Activated CD4-positive, alpha-beta T cell treated with anti-CD3 and anti-CD28 coated beads for 36 hours (primary cell): ENCODE measurements around the gene GAL3ST2. TPM values are rescaled to one million over a fixed set of nuclear protein-coding genes. Genes with fewer than 3 reads are reported as not detected.
"Not testable (repeated sequence)": the region's sequence is repeated elsewhere in the genome, so short reads cannot be mapped to it uniquely, and the experiment has no call there.

Experiments used
- ATAC-seq: fragments of 200-7000 bp; cut with Tn5 transposase; one replicate; pipeline ENCODE4 v1.10.0; 2021; ENCODE audit warnings: mild to moderate bottlenecking, moderate library complexity
- CTCF ChIA-PET: fragments of 350-600 bp; sonication (Branson Sonifier 250); formaldehyde crosslinking; loops from one replicate; lab custom pipeline; 2021; ENCODE audit warnings: antibody characterized with exemption; lab: Charles Lee
- POLR2A ChIA-PET: fragments of 350-600 bp; sonication (Branson Sonifier 250); formaldehyde crosslinking; loops from one replicate; lab custom pipeline; 2021; ENCODE audit warnings: antibody characterized with exemption, inconsistent platforms; lab: Charles Lee
- DNase-seq: peaks from one replicate; pipeline ENCODE4 v3.0.0-alpha.2; 2020
- H3K27ac Mint-ChIP-seq: one replicate; pipeline ENCODE4 v1.8.0; 2021; ENCODE audit warnings: mixed read lengths
- H3K27me3 Mint-ChIP-seq: one replicate; pipeline ENCODE4 v1.8.0; 2021; ENCODE audit warnings: mixed read lengths
- H3K36me3 Mint-ChIP-seq: one replicate; pipeline ENCODE4 v1.8.0; 2021; ENCODE audit warnings: low read depth, mixed read lengths
- H3K4me1 Mint-ChIP-seq: one replicate; pipeline ENCODE4 v1.8.0; 2021; ENCODE audit warnings: mixed read lengths
- H3K4me3 Mint-ChIP-seq: one replicate; pipeline ENCODE4 v1.8.0; 2021; ENCODE audit warnings: mild to moderate bottlenecking, moderate library complexity, mixed read lengths
- H3K9me3 Mint-ChIP-seq: one replicate; pipeline ENCODE4 v1.8.0; 2021; ENCODE audit warnings: low read depth, mixed read lengths
- intact Hi-C, 2 experiments: fragments of 100-400 bp; cut with DNase I in 1 of 2; cut with micrococcal nuclease in 1 of 2; formaldehyde crosslinking; loops; one replicate each; pipeline versions ENCODE4 v1.14.2 to v1.15.1; 2022 to 2024; cut with DNase I, micrococcal nuclease
- total RNA-seq, 2 experiments: library from RNA; stranded (reverse); gene quantifications; one replicate each; pipeline ENCODE4 v1.2.3, GENCODE V29; 2021

The GAL3ST2 gene
- total RNA-seq, 2 experiments from 2014 or later = 0.94 to 1.0 TPM

- Mint-ChIP-seq H3K36me3 (peaks cover 2% of the 10 kb centered on the region), H3K4me1 (no peaks in the 10 kb centered on the region), H3K27ac (no peak overlapping the region), H3K9me3 (peaks cover 4% of the 10 kb centered on the region), H3K27me3 (no peaks in the 10 kb centered on the region), H3K4me3 (no peak overlapping the region)
- intact Hi-C loops = no loop called here
- DNase-seq = no peak
- no peak for ATAC-seq
- POLR2A ChIA-PET = no interaction called here
- CTCF ChIA-PET = interaction anchor here (0.6 to 1.2 kb wide), 3 partner anchors 9 to 100 kb away, joined by 3 read pairs; no protein-coding TSS in a partner anchor
Observed at GRCh38 chr2:241777686-241778627, 1.3 kb downstream of the GAL3ST2 start.

- peaks cover 4% of the 10 kb centered on the region for H3K9me3 Mint-ChIP-seq
- ATAC-seq = no peak
Observed at GRCh38 chr2:241780939-241781569, 4.4 kb downstream of the GAL3ST2 start.

GRCh38 chr2:241782053-241782452 is 5.4 kb downstream of the GAL3ST2 start:
- POLR2A ChIA-PET, H3K9me3 Mint-ChIP-seq, CTCF ChIA-PET, intact Hi-C loops, H3K4me3 Mint-ChIP-seq, ATAC-seq, H3K27me3 Mint-ChIP-seq, H3K4me1 Mint-ChIP-seq, H3K27ac Mint-ChIP-seq, DNase-seq, H3K36me3 Mint-ChIP-seq: not testable (repeated sequence)

More at GRCh38 chr2:241780939-241781569, 4.4 kb downstream of the GAL3ST2 start:
- Mint-ChIP-seq H3K36me3 (peaks cover 2% of the 10 kb centered on the region), H3K4me3 (no peak overlapping the region), H3K27ac (no peak overlapping the region), H3K27me3 (no peaks in the 10 kb centered on the region), H3K4me1 (no peaks in the 10 kb centered on the region)
- POLR2A ChIA-PET = no interaction called here
- intact Hi-C loops = no loop called here
- no peak for DNase-seq
- CTCF ChIA-PET = no interaction called here

- H3K27me3 Mint-ChIP-seq = peaks cover 3% of the 10 kb centered on the region
Observed at GRCh38 chr2:241788135-241788534, 11.5 kb downstream of the GAL3ST2 start.

GRCh38 chr2:241788572-241788971 is 11.9 kb downstream of the GAL3ST2 start:
- DNase-seq = peak; percentile 75
- Mint-ChIP-seq H3K9me3 (peaks cover 23% of the 10 kb centered on the region), H3K36me3 (peaks cover 3% of the 10 kb centered on the region), H3K4me3 (no peak overlapping the region), H3K4me1 (peaks cover 24% of the 10 kb centered on the region), H3K27ac (peak overlapping the region; percentile 79), H3K27me3 (peaks cover 3% of the 10 kb centered on the region)
- ChIA-PET CTCF (interaction anchor here (0.8 kb wide), 1 partner anchor 138 kb away, joined by 4 read pairs; no protein-coding TSS in a partner anchor), POLR2A (interaction anchor here (0.6 to 1.0 kb wide), 3 partner anchors 16 to 87 kb away, joined by 3 to 4 read pairs (median 3); partner anchors contain the start of gene ING5)
- ATAC-seq = peak; percentile 93
- intact Hi-C loops = loop anchor here in 1 of 2 experiments (1.0 to 2.0 kb wide), 3 partner anchors 56 to 177 kb away; no protein-coding TSS in a partner anchor

More at GRCh38 chr2:241788135-241788534, 11.5 kb downstream of the GAL3ST2 start:
- ATAC-seq = no peak
- peaks cover 24% of the 10 kb centered on the region for H3K4me1 Mint-ChIP-seq
- H3K36me3 Mint-ChIP-seq = peaks cover 3% of the 10 kb centered on the region
- peaks cover 23% of the 10 kb centered on the region for H3K9me3 Mint-ChIP-seq
- DNase-seq = no peak
- intact Hi-C loops = loop anchor here in 1 of 2 experiments (1.0 to 2.0 kb wide), 3 partner anchors 56 to 177 kb away; no protein-coding TSS in a partner anchor
- H3K4me3 Mint-ChIP-seq = no peak overlapping the region
- POLR2A ChIA-PET = interaction anchor here (1.0 kb wide), 1 partner anchor 87 kb away, joined by 4 read pairs; the partner anchor contains the start of gene ING5
- peak overlapping the region; percentile 79 for H3K27ac Mint-ChIP-seq
- CTCF ChIA-PET = interaction anchor here (0.6 to 0.8 kb wide), 2 partner anchors 84 to 138 kb away, joined by 4 read pairs; no protein-coding TSS in a partner anchor

GRCh38 chr2:241791385-241791784 is 14.8 kb downstream of the GAL3ST2 start:
- CTCF ChIA-PET, H3K27me3 Mint-ChIP-seq, H3K4me3 Mint-ChIP-seq, H3K27ac Mint-ChIP-seq, intact Hi-C loops, POLR2A ChIA-PET, DNase-seq, H3K36me3 Mint-ChIP-seq, ATAC-seq: not testable (repeated sequence)
- Mint-ChIP-seq H3K9me3 (peaks cover 23% of the 10 kb centered on the region), H3K4me1 (peaks cover 24% of the 10 kb centered on the region)

- Mint-ChIP-seq H3K4me3 (no peak overlapping the region), H3K4me1 (peaks cover 11% of the 10 kb centered on the region), H3K36me3 (peaks cover 3% of the 10 kb centered on the region), H3K27me3 (peaks cover 3% of the 10 kb centered on the region), H3K9me3 (peaks cover 18% of the 10 kb centered on the region), H3K27ac (no peak overlapping the region)
- DNase-seq (no peak), ATAC-seq (no peak)
- ChIA-PET POLR2A (no interaction called here), CTCF (no interaction called here)
- intact Hi-C loops = no loop called here
Observed at GRCh38 chr2:241793385-241793784, 16.8 kb downstream of the GAL3ST2 start.

DNA sequence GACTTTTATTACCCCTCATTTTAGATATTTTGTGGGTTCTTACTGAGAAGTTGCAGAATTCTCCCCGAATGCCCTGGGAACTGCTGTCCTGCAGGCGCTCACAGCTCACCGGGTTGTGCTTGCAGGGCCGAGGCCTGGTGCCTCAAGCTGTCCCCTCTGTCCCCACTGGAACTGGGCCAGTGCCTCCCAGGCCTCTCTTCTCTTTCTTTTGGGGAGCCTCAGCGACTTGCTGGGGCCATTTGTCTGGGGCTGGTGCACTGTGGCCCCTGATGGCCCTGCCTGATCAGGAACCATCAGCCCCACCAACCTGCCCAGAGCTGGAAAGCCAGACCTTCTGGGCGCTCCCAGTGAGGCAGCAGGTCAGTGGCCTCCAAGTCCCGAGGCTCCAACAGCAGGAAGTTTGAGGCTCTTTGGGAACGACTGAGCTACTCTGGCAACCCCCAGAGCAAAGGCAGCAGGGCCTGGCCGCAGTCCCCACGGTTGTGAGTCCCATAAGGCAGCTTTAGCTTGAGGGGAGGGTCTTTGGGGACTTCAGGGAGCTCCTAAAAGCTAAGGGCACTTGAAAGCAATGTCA is 17.7 kb downstream of the GAL3ST2 start:
- no peak overlapping the region for H3K27ac Mint-ChIP-seq
- no peak overlapping the region for H3K4me3 Mint-ChIP-seq
- peaks cover 1% of the 10 kb centered on the region for H3K4me1 Mint-ChIP-seq
- H3K9me3 Mint-ChIP-seq = peaks cover 10% of the 10 kb centered on the region
- peaks cover 3% of the 10 kb centered on the region for H3K36me3 Mint-ChIP-seq
- intact Hi-C loops = no loop called here
- ATAC-seq (no peak), DNase-seq (no peak)
- H3K27me3 Mint-ChIP-seq = peaks cover 3% of the 10 kb centered on the region
- ChIA-PET CTCF (no interaction called here), POLR2A (no interaction called here)

DNA sequence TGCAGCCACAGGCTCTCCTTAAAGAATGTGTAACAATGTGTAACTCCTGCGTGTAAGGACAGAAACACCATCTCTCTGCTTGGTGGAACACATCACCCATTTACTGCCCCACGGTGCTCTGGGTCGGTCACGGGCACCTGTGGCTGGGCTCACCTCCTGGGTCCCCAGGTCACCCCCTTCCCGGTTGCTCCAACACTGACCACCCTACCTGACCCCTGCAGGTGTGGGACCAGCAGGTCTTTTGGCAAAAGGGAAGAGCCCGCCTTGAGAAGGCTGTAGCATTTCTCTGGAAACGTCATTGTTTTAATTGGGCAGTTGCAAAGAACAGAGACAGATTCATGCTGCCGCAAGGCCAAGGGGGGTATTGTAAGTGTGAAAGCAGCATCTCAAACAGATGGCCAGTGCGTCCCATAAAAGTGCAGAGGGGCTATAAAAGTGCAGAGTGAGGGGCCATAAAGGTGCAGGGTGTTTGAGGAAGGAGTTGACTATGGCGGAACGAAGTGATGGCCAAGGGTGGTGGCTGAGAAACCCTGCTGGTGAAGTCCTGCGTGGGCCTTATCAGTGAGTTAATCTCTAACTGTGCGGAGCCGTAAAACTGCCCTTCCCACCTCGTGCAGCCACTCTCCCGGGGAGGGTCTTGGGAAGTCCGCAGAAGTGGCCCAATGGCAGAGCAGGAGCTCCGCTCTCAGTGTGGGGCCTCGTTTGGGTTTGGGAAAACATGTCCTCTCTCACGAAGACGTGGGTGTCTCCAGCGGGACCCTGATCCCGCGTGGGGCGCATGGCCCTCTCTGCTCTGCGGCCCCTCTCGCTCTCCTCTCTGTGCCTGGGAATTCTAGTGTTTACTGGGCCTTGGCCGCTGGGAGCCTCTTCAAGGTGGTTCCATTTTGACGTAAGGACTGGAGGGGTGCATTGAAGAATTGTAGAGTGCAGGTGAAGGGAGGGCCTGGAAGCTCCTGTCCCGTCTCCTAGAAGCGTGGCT is 18.7 kb downstream of the GAL3ST2 start:
- H3K27ac Mint-ChIP-seq = no peak overlapping the region
- ChIA-PET CTCF (interaction anchor here (0.6 to 1.3 kb wide), 3 partner anchors 8 to 73 kb away, joined by 3 to 4 read pairs (median 3); no protein-coding TSS in a partner anchor), POLR2A (no interaction called here)
- no peaks in the 10 kb centered on the region for H3K4me1 Mint-ChIP-seq
- H3K9me3 Mint-ChIP-seq = peaks cover 8% of the 10 kb centered on the region
- peaks cover 3% of the 10 kb centered on the region for H3K27me3 Mint-ChIP-seq
- ATAC-seq (no peak), DNase-seq (no peak)
- intact Hi-C loops = no loop called here
- H3K36me3 Mint-ChIP-seq = no peaks in the 10 kb centered on the region
- no peak overlapping the region for H3K4me3 Mint-ChIP-seq

DNA sequence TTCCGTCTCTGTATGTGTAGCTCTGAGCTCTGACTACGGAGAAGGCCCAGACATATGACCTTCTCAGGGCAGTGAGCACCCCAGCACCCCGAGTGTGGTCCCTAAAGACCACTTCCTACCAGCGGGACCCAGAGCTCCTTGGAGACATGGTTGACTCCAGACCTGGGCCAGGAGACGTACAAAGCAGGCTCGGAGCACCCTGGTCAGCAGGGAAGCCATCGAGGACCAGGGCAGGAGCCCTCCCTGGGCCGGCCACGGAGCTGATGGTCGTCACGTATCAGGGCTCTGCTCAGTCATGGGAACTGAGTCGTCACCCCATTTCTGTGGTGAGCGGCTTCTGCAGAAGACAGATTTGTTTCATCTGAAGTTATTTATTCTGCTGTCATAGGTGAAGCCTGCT is 19.6 kb downstream of the GAL3ST2 start:
- DNase-seq (no peak), ATAC-seq (no peak)
- ChIA-PET CTCF (interaction anchor here (0.5 to 1.3 kb wide), 3 partner anchors 9 to 138 kb away, joined by 3 to 4 read pairs (median 3); no protein-coding TSS in a partner anchor), POLR2A (no interaction called here)
- no peaks in the 10 kb centered on the region for H3K27me3 Mint-ChIP-seq
- intact Hi-C loops = no loop called here
- H3K36me3 Mint-ChIP-seq = no peaks in the 10 kb centered on the region
- no peak overlapping the region for H3K4me3 Mint-ChIP-seq
- no peaks in the 10 kb centered on the region for H3K9me3 Mint-ChIP-seq
- H3K27ac Mint-ChIP-seq = no peak overlapping the region
- H3K4me1 Mint-ChIP-seq = no peaks in the 10 kb centered on the region
